Colonic mucosa (tissue), 4 donors: ENCODE measurements around the gene POLDIP3. TPM values are rescaled to one million over a fixed set of nuclear protein-coding genes. Genes with fewer than 3 reads are reported as not detected.
"Not testable (repeated sequence)": the region's sequence is repeated elsewhere in the genome, so short reads cannot be mapped to it uniquely, and the experiment has no call there.

ENCODE experiments used
- DNase-seq: peaks from one replicate; pipeline ENCODE4 v3.0.0-alpha.2; 2020
- H3K27ac ChIP-seq: fragments of 200-600 bp; one replicate; pipeline ENCODE4 v1.8.0; 2021
- H3K27me3 ChIP-seq: fragments of 200-600 bp; one replicate; pipeline ENCODE4 v1.8.0; 2021
- H3K36me3 ChIP-seq: fragments of 200-600 bp; one replicate; pipeline ENCODE4 v1.8.0; 2021
- H3K4me1 ChIP-seq: fragments of 200-600 bp; one replicate; pipeline ENCODE4 v1.8.0; 2021; ENCODE audit warnings: mild to moderate bottlenecking
- H3K4me3 ChIP-seq: fragments of 200-600 bp; one replicate; pipeline ENCODE4 v1.8.0; 2021
- H3K9ac ChIP-seq, 2 donors: one replicate each; pipeline ENCODE4 v1.7.0; 2013; ENCODE audit warnings: control low read depth in 2 of 2, low read depth in 2 of 2, low read length in 2 of 2
- H3K9me3 ChIP-seq: fragments of 200-600 bp; one replicate; pipeline ENCODE4 v1.8.0; 2021
- intact Hi-C: fragments of 100-400 bp; cut with DNase I; formaldehyde crosslinking; loops from one replicate; pipeline ENCODE4 v1.14.1; 2022
- total RNA-seq, 2 donors: library from RNA; stranded (reverse); fragmentation: NEBNext Ultra II Directional in 1 of 2; extraction: Animal tissue kit (Norgen Biotek cat#: 25700) in 1 of 2; gene quantifications; one replicate each; pipeline ENCODE4 v1.2.1, GENCODE V29; 2021
- TF ChIP-seq, protein P1 (sequence below): fragments of 200-600 bp; IDR thresholded peaks from one replicate; pipeline ENCODE4 v1.8.0; 2022; ENCODE audit warnings: antibody characterized with exemption, mild to moderate bottlenecking
- donor health status: healthy.
- donor health status: DM: no; HTN: no; CAD: no.
- donor health status: DM: no; HTN: no; CAD: no.

The POLDIP3 gene
- total RNA-seq, 2 donors from 2014 or later: 55.0 to 68.2 TPM

DNA sequence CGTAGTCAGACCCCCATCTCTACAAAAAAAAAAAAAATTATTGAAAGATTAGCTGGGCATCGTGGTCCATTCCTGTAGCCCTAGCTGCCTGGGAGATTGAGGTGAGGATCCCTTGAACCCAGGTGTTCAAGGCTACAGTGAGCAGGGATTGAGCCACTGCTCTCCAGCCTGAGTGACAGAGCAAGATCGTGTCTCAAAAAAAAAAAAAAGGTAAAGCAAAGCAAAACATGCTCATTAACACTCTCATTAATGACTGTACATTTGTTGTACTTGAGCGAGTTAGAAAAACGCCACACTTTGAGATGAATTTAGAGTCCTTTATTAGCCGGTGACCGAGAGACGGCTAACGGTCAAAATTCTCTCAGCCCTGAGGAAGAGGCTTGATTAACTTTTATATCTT lies 67.1 kb downstream of the POLDIP3 start:
- TF ChIP-seq, protein P1, sequence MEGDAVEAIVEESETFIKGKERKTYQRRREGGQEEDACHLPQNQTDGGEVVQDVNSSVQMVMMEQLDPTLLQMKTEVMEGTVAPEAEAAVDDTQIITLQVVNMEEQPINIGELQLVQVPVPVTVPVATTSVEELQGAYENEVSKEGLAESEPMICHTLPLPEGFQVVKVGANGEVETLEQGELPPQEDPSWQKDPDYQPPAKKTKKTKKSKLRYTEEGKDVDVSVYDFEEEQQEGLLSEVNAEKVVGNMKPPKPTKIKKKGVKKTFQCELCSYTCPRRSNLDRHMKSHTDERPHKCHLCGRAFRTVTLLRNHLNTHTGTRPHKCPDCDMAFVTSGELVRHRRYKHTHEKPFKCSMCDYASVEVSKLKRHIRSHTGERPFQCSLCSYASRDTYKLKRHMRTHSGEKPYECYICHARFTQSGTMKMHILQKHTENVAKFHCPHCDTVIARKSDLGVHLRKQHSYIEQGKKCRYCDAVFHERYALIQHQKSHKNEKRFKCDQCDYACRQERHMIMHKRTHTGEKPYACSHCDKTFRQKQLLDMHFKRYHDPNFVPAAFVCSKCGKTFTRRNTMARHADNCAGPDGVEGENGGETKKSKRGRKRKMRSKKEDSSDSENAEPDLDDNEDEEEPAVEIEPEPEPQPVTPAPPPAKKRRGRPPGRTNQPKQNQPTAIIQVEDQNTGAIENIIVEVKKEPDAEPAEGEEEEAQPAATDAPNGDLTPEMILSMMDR: no peak
- intact Hi-C loops: no loop called here
- H3K4me3 ChIP-seq: no peak overlapping the region
- H3K27ac ChIP-seq: no peak overlapping the region
- H3K9ac ChIP-seq: no peak overlapping the region
- no peaks in the 10 kb centered on the region for H3K27me3 ChIP-seq
- H3K9me3 ChIP-seq: no peaks in the 10 kb centered on the region
- no peaks in the 10 kb centered on the region for H3K36me3 ChIP-seq
- no peaks in the 10 kb centered on the region for H3K4me1 ChIP-seq
- no peak for DNase-seq

DNA sequence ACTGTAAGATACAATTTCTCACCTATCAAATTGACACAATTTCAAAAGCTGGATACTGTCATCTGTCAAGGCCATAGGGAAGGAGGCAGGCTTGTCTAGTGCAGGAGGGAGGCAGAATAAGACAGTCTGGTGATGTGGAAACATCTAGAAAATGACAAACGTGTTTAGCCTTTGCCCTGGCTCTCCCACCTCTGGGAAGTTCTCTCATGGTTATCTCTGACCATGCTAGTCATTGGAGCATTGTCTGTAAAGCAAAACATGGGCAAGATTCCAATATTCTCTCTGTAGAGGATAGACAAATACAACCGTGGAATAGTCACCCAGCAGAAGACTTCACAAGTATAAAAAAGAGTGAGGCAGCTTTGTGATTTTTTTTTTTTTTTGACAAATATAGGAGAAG lies 70.0 kb downstream of the POLDIP3 start:
- DNase-seq: no peak

DNA sequence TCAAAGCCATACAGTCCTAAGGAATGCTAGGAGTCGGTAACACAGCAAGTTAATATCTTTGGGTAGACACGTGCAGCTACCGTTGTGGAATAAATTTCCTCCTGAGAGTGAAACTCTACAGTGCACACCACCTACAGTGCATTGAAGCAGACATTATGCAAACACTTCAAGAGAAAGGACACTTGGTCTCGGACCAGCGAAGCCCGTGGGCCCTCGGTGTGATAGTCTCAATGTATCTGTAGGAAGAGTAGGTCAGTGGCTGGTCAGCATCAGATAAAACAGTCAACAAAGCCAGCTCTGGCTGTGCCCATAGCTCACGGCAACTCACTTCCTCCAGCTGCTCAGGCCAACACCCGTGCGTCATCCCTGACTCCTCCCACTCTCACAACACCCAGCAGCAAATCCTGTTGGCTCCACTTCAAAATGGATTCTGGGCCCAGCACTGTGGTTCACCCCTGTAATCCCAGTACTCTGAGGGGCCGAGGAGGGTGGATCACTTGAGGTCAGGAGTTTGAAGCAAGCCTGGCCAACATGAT lies 75.4 kb downstream of the POLDIP3 start:
- H3K4me3 ChIP-seq, intact Hi-C loops, H3K36me3 ChIP-seq, H3K27me3 ChIP-seq, H3K9ac ChIP-seq, H3K4me1 ChIP-seq, DNase-seq, H3K9me3 ChIP-seq: not testable (repeated sequence)
- peak overlapping the region; percentile 55 for H3K27ac ChIP-seq

More for the DNA sequence above, 70.0 kb downstream of the POLDIP3 start:
- Histone ChIP-seq H3K9ac (no peak overlapping the region), H3K27ac (no peak overlapping the region), H3K4me3 (no peak overlapping the region), H3K27me3 (no peaks in the 10 kb centered on the region), H3K9me3 (no peaks in the 10 kb centered on the region), H3K36me3 (no peaks in the 10 kb centered on the region), H3K4me1 (no peaks in the 10 kb centered on the region)
- TF ChIP-seq, protein P1: no peak
- intact Hi-C loops: no loop called here

DNA sequence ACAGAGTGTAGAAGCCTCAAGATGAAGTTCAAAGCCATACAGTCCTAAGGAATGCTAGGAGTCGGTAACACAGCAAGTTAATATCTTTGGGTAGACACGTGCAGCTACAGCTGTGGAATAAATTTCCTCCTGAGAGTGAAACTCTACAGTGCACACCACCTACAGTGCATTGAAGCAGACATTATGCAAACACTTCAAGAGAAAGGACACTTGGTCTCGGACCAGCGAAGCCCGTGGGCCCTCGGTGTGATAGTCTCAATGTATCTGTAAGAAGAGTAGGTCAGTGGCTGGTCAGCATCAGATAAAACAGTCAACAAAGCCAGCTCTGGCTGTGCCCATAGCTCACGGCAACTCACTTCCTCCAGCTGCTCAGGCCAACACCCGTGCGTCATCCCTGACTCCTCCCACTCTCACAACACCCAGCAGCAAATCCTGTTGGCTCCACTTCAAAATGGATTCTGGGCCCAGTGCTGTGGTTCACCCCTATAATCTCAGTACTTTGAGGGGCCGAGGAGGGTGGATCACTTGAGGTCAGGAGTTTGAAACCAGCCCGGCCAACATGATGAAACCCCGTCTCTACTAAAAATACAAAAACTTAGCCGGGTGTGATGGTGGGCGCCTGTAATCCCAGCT lies 77.4 kb downstream of the POLDIP3 start:
- H3K36me3 ChIP-seq, H3K27me3 ChIP-seq, DNase-seq, H3K9me3 ChIP-seq, H3K4me3 ChIP-seq, H3K9ac ChIP-seq, H3K4me1 ChIP-seq, intact Hi-C loops: not testable (repeated sequence)
- peak overlapping the region; percentile 35 for H3K27ac ChIP-seq

DNA sequence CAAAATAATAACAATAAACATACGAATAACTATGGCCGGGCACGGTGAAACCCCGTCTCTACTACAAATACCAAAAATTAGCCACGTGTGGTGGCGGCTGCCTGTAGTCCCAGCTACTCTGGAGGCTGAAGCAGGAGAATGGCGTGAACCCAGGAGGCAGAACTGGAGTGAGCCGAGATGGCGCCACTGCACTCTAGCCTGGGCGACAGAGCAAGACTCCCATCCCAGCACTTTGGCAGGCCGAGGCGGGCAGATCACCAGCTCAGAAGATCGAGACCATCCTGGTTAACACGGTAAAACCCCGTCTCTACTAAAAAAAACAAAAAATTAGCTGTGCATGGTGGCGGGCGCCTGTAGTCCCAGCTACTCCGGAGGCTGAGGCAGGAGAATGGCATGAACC lies 78.0 kb downstream of the POLDIP3 start:
- H3K9ac ChIP-seq, H3K4me1 ChIP-seq, intact Hi-C loops, H3K27ac ChIP-seq, H3K9me3 ChIP-seq, H3K27me3 ChIP-seq, DNase-seq, H3K4me3 ChIP-seq, H3K36me3 ChIP-seq: not testable (repeated sequence)

DNA sequence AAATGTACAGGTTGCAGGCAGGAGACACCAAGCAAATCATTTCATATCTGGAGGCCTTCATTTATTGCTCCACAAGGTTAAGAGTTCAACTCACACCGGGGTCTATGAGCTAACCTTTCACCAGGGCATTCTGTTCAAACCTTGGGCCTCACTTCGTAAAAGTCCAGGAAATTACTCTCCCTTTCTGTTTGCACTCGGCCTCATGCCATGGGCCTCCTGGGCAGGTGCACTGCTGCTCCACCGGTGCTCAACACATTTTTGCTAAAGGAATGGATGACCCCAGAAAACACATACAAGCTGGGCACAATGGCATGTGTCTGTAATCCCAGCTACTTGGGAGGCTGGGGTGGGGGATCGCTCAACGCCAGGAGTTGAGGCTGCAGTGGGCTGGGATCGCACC lies 78.5 kb downstream of the POLDIP3 start:
- no peak for DNase-seq
- no peaks in the 10 kb centered on the region for H3K27me3 ChIP-seq
- H3K27ac ChIP-seq: no peak overlapping the region
- no peaks in the 10 kb centered on the region for H3K36me3 ChIP-seq
- no peak overlapping the region for H3K9ac ChIP-seq
- no peaks in the 10 kb centered on the region for H3K4me1 ChIP-seq
- no peak overlapping the region for H3K4me3 ChIP-seq
- TF ChIP-seq, protein P1: no peak
- no peaks in the 10 kb centered on the region for H3K9me3 ChIP-seq
- intact Hi-C loops: no loop called here

DNA sequence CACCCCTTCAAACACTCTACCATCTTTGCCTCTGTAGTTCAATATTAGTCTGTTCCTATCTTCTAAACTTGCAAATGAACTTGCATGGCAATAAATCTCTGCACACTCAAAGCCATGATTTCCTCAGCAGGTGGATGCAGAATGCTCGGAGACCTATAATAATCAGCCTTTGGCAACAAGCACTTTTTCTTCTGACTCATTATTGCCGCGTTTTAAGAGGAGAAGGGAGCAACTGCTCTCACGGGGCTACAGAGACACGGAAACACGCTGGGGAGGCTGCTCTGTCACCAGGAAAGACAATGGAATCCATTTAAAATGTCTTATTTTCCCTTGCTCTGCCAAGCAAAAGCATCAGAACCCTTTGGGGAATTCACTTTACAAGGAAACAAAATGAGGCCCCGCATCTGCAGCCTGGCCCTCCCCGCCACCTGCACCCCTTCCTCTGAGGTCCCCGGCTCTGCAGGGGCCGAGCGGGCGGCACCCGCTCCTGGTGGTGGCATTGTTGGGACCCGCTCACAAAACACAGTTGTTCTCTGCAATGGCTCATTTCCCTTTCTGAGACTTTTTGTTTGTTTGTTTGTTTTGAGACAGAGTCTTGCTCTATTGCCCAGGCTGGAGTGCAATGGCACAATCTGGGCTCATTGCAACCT lies 79.5 kb downstream of the POLDIP3 start:
- H3K9ac ChIP-seq, H3K4me3 ChIP-seq, H3K27me3 ChIP-seq, DNase-seq, H3K27ac ChIP-seq, H3K9me3 ChIP-seq, H3K4me1 ChIP-seq, H3K36me3 ChIP-seq, intact Hi-C loops: not testable (repeated sequence)

Other genes with a start within 250 kb of the POLDIP3 start
- gene NFAM1, start 182.5 kb downstream of the POLDIP3 start, total RNA-seq: 1 to 10 TPM in 1 of 2 donors, under 1 TPM in 1; 0.64 to 2.1 TPM
- 10 to 100 TPM; 28.6 to 79.4 TPM for gene RRP7A, start 95.1 kb downstream of the POLDIP3 start, total RNA-seq
- gene SERHL2, start 60.9 kb downstream of the POLDIP3 start, total RNA-seq: 1 to 10 TPM; 1.1 to 1.7 TPM
- under 1 TPM in 1 of 2 donors, not detected in 1; 0.44 TPM for gene ATP5MGL, start 25.7 kb upstream of the POLDIP3 start, total RNA-seq
- gene CYB5R3, start 34.5 kb upstream of the POLDIP3 start, total RNA-seq: 100 to 1,000 TPM; 105 to 133 TPM
- gene A4GALT, start 106.0 kb upstream of the POLDIP3 start, total RNA-seq: 1 to 10 TPM; 2.7 to 8.7 TPM
- 10 to 100 TPM; 29.4 to 47.7 TPM for gene ARFGAP3, start 242.4 kb upstream of the POLDIP3 start, total RNA-seq